WTC11 (cell line): Measurements from ENCODE around the gene ENAH. TPM values are rescaled to one million over a fixed set of nuclear protein-coding genes. Genes with fewer than 3 reads are reported as not detected.

Experiments used
- ATAC-seq: fragments of 200-7000 bp; cut with Tn5 transposase; 2 replicates; pipeline ENCODE4 v1.10.0; 2021; ENCODE audit warnings: mild to moderate bottlenecking, moderate library complexity
- CTCF ChIA-PET: fragments of 300-600 bp; sonication (Branson Sonifier 250); formaldehyde crosslinking; loops from one replicate; lab custom pipeline; 2021; ENCODE audit warnings: antibody characterized with exemption; lab: Charles Lee
- POLR2A ChIA-PET: fragments of 350-600 bp; sonication (Branson Sonifier 250); formaldehyde crosslinking; loops from one replicate; lab custom pipeline; 2021; ENCODE audit warnings: antibody characterized with exemption; lab: Charles Lee
- DNase-seq: peaks from one replicate; pipeline ENCODE4 v3.0.0; 2021; ENCODE audit warnings: low spot score
- H3K27ac Mint-ChIP-seq: 2 replicates; pipeline ENCODE4 v1.8.0; 2021; ENCODE audit warnings: mixed read lengths
- H3K27me3 Mint-ChIP-seq: 2 replicates; pipeline ENCODE4 v1.8.0; 2021; ENCODE audit warnings: low read depth, mild to moderate bottlenecking, moderate library complexity, mixed read lengths
- H3K36me3 Mint-ChIP-seq: 2 replicates; pipeline ENCODE4 v1.8.0; 2021; ENCODE audit warnings: mixed read lengths
- H3K4me1 Mint-ChIP-seq: 2 replicates; pipeline ENCODE4 v1.8.0; 2022; ENCODE audit warnings: mixed read lengths
- H3K4me3 Mint-ChIP-seq: 2 replicates; pipeline ENCODE4 v1.8.0; 2021; ENCODE audit warnings: mild to moderate bottlenecking, moderate library complexity, mixed read lengths
- H3K9me3 Mint-ChIP-seq: 2 replicates; pipeline ENCODE4 v1.8.0; 2021; ENCODE audit warnings: mixed read lengths
- CBFB ChIP-seq: sonication (generic); formaldehyde crosslinking; IDR thresholded peaks from 2 replicates; pipeline ENCODE4 v1.8.1; 2022; ENCODE audit warnings: mild to moderate bottlenecking, low read depth, missing genetic modification reagents
- FOXK1 ChIP-seq: sonication (generic); formaldehyde crosslinking; IDR thresholded peaks from 2 replicates; pipeline ENCODE4 v1.8.0; 2022; ENCODE audit warnings: mild to moderate bottlenecking, moderate library complexity, missing genetic modification reagents
- FOXP1 ChIP-seq: sonication (generic); formaldehyde crosslinking; IDR thresholded peaks from 2 replicates; pipeline ENCODE4 v1.8.0; 2022; ENCODE audit warnings: missing genetic modification reagents, mild to moderate bottlenecking, moderate library complexity, borderline replicate concordance
- GABPB1 ChIP-seq: sonication (generic); formaldehyde crosslinking; IDR thresholded peaks from 2 replicates; pipeline ENCODE4 v1.8.1; 2023; ENCODE audit warnings: mild to moderate bottlenecking, missing genetic modification reagents
- GRHL2 ChIP-seq: fragments of 250-450 bp; sonication (Bioruptor Pico); IDR thresholded peaks from 2 replicates; pipeline ENCODE4 v1.8.0; 2022; ENCODE audit warnings: mild to moderate bottlenecking, moderate library complexity; ENCODE audit not compliant: insufficient replicate concordance, severe bottlenecking
- IRF2 ChIP-seq: sonication (generic); formaldehyde crosslinking; IDR thresholded peaks from 2 replicates; pipeline ENCODE4 v1.8.0; 2022; ENCODE audit warnings: low read depth, missing genetic modification reagents, borderline replicate concordance
- MYBL2 ChIP-seq: sonication (generic); formaldehyde crosslinking; IDR thresholded peaks from 2 replicates; pipeline ENCODE4 v1.8.1; 2023; ENCODE audit warnings: mild to moderate bottlenecking, moderate library complexity, missing genetic modification reagents
- SMAD4 ChIP-seq: sonication (generic); formaldehyde crosslinking; IDR thresholded peaks from 2 replicates; pipeline ENCODE4 v1.8.0; 2022; ENCODE audit warnings: mild to moderate bottlenecking, missing genetic modification reagents
- ZNF232 ChIP-seq: sonication (generic); formaldehyde crosslinking; IDR thresholded peaks from 2 replicates; pipeline ENCODE4 v1.8.0; 2022; ENCODE audit warnings: mild to moderate bottlenecking, missing genetic modification reagents
- ZNF263 ChIP-seq: sonication (generic); formaldehyde crosslinking; IDR thresholded peaks from 2 replicates; pipeline ENCODE4 v1.8.1; 2022; ENCODE audit warnings: low read depth, mild to moderate bottlenecking, moderate library complexity, missing genetic modification reagents
- total RNA-seq: library from RNA; stranded (reverse); gene quantifications from 3 replicates; pipeline ENCODE4 v1.2.3, GENCODE V29; 2021
- TF ChIP-seq, protein P1 (sequence below): sonication (generic); formaldehyde crosslinking; IDR thresholded peaks from 2 replicates; pipeline ENCODE4 v1.8.1; 2022; ENCODE audit warnings: mild to moderate bottlenecking, missing genetic modification reagents, moderate library complexity, borderline replicate concordance
- TF ChIP-seq, protein P2 (sequence below): fragments of 250-450 bp; sonication (Bioruptor Pico); conservative IDR thresholded peaks from 2 replicates; pipeline ENCODE4 v1.9.0; 2021; ENCODE audit warnings: mild to moderate bottlenecking
- TF ChIP-seq, protein P3 (sequence below): sonication (generic); formaldehyde crosslinking; conservative IDR thresholded peaks from 2 replicates; pipeline ENCODE4 v1.8.1; 2022; ENCODE audit warnings: mild to moderate bottlenecking, missing genetic modification reagents
- TF ChIP-seq, protein P4 (sequence below): sonication (generic); formaldehyde crosslinking; IDR thresholded peaks from 2 replicates; pipeline ENCODE4 v1.8.1; 2022; ENCODE audit warnings: low read depth, missing genetic modification reagents, borderline replicate concordance
- TF ChIP-seq, protein P5 (sequence below): sonication (generic); formaldehyde crosslinking; conservative IDR thresholded peaks from 2 replicates; pipeline ENCODE4 v1.8.1; 2023; ENCODE audit warnings: mild to moderate bottlenecking, low read depth, missing genetic modification reagents, moderate library complexity
- TF ChIP-seq, protein P6 (sequence below): fragments of 250-450 bp; sonication (Bioruptor Pico); IDR thresholded peaks from 2 replicates; pipeline ENCODE4 v1.9.0; 2021; ENCODE audit warnings: moderate library complexity, mild to moderate bottlenecking, inconsistent platforms, borderline replicate concordance

The ENAH gene
- total RNA-seq, 1 experiment from 2014 or later, result 227 TPM

DNA sequence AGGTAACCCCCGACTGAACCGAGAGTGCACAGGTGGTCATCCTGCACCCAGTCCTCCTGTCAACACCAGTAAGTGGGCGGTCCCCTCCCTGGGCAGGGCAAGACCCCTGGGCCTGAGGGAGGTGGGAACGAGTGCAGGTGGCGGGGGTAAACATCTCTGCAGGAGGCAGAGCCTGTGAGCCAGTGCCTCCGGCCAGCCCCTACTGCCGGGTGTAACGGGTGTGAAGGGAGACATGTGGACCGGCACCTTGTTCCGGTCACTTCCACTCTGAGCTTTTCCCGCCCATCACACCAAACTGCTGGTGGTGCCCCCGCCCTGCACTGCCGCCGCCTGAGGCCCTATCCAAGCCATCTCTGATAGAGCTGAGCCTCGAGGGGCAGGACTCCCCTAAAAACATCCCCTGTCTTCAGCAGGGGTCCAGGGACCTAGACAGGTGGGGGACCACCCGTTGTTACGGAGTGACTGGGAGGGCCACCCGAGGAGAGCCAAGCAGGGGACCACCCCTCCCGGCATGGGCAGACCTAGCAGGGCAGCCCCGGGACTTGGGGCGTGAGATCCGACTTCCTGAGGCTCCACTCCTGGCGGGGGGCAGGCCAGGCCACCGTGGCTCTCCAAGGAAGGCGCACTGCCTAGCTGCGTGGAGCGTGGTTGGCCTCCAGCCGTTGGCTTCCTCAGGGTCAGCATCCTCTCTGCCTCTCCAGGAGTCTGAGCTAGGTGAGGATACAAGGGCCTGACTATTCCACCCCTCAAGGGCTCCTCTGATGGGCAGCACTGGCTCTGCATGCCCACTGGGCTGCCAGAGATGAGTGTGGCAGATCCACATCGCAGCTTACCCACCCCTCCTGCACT, 181.2 kb downstream of the ENAH start (continued):
- TF ChIP-seq, protein P1, sequence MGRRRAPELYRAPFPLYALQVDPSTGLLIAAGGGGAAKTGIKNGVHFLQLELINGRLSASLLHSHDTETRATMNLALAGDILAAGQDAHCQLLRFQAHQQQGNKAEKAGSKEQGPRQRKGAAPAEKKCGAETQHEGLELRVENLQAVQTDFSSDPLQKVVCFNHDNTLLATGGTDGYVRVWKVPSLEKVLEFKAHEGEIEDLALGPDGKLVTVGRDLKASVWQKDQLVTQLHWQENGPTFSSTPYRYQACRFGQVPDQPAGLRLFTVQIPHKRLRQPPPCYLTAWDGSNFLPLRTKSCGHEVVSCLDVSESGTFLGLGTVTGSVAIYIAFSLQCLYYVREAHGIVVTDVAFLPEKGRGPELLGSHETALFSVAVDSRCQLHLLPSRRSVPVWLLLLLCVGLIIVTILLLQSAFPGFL (CRISPR knock-in tag), result no peak
- no peak for TF ChIP-seq SMAD4
- no peak for TF ChIP-seq ZNF232
- TF ChIP-seq, protein P2, sequence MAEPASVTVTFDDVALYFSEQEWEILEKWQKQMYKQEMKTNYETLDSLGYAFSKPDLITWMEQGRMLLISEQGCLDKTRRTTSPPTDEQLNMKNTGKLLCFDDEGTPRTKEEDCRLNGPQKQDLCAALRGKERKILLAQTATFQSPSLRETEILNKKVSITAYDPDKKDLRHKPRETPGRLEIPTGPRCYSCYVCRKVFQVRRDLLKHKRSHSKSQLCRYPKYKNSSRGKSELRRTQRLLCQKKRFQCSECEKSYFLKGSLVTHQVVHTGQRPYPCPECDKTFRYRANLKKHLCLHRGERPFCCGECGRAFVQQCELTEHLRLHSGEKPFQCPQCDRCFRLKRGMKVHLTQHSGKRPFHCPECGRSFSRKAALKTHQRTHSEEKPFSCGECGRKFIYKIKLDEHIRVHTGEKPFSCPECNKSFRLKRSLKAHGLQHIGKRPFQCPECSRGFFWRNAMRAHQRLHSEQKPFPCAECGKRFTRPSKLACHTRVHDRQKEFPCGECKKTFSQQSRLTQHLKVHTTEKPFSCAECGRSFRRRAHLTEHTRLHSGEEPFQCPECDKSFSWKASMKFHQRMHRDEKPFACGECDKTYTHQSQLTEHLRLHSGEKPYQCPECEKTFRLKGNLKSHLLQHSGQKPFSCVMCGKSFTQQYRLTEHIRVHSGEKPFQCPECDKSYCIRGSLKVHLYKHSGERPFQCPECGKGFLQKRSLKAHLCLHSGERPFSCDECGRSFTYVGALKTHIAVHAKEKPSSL, result no peak
- TF ChIP-seq, protein P3, sequence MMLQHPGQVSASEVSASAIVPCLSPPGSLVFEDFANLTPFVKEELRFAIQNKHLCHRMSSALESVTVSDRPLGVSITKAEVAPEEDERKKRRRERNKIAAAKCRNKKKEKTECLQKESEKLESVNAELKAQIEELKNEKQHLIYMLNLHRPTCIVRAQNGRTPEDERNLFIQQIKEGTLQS (CRISPR knock-in tag), result no peak
- TF ChIP-seq, all 79 proteins: peak for 0

DNA sequence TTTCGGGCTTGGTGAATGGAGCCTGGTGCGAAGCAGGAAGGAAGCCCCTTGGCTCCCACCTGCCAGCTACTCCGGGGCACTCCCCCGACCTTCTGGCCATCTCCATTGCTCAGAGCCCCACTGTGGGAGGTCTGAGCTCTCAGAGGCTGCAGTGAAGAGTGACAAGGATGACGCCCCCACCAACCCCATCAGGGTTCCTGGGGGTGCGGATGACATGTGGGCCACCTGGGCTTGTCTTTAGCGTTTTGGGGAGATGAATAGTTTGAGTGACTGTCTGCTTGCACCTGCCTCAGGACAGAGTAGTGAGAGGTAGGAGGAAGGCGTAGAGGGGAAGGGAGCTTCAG, 181.8 kb downstream of the ENAH start:
- H3K27me3 Mint-ChIP-seq, result peaks cover 2% of the 10 kb centered on the region
- CTCF ChIA-PET, result interaction anchor here (0.7 to 1.1 kb wide), 3 partner anchors 10 to 275 kb away, joined by 3 read pairs; no protein-coding TSS in a partner anchor
- H3K36me3 Mint-ChIP-seq, result no peaks in the 10 kb centered on the region
- POLR2A ChIA-PET, result no interaction called here
- TF ChIP-seq GABPB1 (CRISPR knock-in tag) (no peak), IRF2 (CRISPR knock-in tag) (no peak), SMAD4 (no peak), CBFB (CRISPR knock-in tag) (no peak), FOXK1 (CRISPR knock-in tag) (no peak), ZNF263 (CRISPR knock-in tag) (no peak), GRHL2 (CRISPR knock-in tag) (no peak), MYBL2 (CRISPR knock-in tag) (no peak), FOXP1 (no peak)
- TF ChIP-seq, protein P4, sequence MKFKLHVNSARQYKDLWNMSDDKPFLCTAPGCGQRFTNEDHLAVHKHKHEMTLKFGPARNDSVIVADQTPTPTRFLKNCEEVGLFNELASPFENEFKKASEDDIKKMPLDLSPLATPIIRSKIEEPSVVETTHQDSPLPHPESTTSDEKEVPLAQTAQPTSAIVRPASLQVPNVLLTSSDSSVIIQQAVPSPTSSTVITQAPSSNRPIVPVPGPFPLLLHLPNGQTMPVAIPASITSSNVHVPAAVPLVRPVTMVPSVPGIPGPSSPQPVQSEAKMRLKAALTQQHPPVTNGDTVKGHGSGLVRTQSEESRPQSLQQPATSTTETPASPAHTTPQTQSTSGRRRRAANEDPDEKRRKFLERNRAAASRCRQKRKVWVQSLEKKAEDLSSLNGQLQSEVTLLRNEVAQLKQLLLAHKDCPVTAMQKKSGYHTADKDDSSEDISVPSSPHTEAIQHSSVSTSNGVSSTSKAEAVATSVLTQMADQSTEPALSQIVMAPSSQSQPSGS, result no peak
- TF ChIP-seq, protein P5, sequence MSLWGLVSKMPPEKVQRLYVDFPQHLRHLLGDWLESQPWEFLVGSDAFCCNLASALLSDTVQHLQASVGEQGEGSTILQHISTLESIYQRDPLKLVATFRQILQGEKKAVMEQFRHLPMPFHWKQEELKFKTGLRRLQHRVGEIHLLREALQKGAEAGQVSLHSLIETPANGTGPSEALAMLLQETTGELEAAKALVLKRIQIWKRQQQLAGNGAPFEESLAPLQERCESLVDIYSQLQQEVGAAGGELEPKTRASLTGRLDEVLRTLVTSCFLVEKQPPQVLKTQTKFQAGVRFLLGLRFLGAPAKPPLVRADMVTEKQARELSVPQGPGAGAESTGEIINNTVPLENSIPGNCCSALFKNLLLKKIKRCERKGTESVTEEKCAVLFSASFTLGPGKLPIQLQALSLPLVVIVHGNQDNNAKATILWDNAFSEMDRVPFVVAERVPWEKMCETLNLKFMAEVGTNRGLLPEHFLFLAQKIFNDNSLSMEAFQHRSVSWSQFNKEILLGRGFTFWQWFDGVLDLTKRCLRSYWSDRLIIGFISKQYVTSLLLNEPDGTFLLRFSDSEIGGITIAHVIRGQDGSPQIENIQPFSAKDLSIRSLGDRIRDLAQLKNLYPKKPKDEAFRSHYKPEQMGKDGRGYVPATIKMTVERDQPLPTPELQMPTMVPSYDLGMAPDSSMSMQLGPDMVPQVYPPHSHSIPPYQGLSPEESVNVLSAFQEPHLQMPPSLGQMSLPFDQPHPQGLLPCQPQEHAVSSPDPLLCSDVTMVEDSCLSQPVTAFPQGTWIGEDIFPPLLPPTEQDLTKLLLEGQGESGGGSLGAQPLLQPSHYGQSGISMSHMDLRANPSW, result no peak
- TF ChIP-seq, protein P6, sequence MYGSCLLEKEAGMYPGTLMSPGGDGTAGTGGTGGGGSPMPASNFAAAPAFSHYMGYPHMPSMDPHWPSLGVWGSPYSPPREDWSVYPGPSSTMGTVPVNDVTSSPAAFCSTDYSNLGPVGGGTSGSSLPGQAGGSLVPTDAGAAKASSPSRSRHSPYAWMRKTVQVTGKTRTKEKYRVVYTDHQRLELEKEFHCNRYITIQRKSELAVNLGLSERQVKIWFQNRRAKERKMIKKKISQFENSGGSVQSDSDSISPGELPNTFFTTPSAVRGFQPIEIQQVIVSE (CRISPR knock-in tag), result no peak
- no peak overlapping the region for H3K27ac Mint-ChIP-seq
- H3K4me3 Mint-ChIP-seq, result no peak overlapping the region
- DNase-seq (no peak), ATAC-seq (no peak)
- no peaks in the 10 kb centered on the region for H3K9me3 Mint-ChIP-seq
- peaks cover 23% of the 10 kb centered on the region; the same call in 1 of the 2 replicates for H3K4me1 Mint-ChIP-seq
